Skeletal muscle cell (primary cell): Measurements from ENCODE around the gene COA5.
A peak's percentile ranks its signal among the peaks of the same experiment; 100 is the strongest.

Experiments used
- DNase-seq: peaks from one replicate; pipeline ENCODE4 v3.0.0-alpha.2; 2010; ENCODE audit warnings: low read depth
- H3K4me3 ChIP-seq: 2 replicates; pipeline ENCODE4 v1.5.1; 2011; ENCODE audit warnings: low read depth, mild to moderate bottlenecking, control low read depth, low read length, moderate library complexity

The COA5 gene

DNA sequence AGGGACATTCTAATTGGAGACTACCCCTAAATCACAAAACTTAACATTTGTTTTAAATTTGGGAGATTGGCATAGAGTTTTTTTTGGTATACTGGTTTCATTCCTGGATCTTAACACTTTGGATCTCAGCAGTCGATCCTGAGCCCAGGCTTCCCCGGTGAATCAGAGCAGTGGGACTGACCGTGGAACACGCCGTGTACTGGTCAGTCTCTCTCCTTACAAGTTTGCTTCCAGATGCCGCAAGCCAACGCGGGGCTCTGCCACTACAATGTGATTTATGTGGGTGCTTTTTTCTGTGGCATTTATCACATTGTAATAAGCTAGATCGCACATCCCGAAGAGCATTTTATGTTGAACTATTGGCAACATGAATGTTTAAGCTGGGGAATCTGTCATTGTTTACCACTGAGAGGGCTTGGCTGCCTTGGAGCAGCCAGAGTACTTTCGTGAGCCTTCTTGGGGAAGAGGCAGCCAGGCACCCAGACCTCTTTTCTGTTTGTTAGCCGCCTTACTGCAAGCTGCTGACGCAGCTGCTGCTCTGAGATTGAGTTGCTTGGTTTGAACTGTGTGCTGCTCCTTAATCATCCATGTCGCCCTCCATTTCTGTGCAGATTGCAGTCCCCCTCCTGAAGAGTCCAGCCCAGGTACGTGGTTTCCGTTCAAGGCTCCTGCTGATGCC lies 49.3 kb downstream of the COA5 start:
- no peak overlapping the region for H3K4me3 ChIP-seq
- no peak for DNase-seq

DNA sequence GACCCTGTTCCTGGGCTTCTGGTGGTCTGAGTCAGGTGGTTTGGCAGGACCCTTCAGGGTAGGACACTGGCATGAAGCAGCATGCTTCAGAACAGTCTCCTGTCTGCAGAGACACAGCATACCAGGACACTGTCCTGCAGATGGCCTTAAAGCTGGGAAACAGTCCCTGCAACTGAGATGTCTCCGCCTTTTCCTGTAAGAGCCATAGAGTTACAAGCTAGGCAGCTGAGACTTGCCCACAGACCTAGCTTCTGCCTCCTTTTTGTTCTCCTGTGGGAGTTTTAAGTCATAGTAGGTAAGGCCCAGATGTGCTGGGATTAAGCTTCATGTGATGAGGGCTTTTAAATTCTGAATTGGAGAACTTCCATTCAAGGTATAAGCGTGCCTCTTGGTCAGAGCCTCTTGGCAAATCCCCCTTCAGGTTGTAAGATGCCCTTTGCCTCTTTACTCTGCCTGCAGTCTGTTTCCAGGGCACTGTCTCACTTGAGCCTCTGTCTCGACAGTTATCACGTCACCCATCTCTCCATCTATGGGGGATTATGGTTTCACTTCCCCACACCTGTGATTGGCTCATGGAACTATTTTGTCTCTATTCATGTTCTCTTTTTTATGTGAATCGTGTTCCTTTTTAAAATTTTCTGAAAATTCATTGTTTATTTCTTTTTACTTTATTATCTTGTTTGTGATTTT lies 51.8 kb downstream of the COA5 start:
- DNase-seq: no peak
- H3K4me3 ChIP-seq: no peak overlapping the region

- DNase-seq: no peak
These were observed 52.6 kb downstream of the COA5 start for GRCh38 chr2:98555696-98556095.

DNA sequence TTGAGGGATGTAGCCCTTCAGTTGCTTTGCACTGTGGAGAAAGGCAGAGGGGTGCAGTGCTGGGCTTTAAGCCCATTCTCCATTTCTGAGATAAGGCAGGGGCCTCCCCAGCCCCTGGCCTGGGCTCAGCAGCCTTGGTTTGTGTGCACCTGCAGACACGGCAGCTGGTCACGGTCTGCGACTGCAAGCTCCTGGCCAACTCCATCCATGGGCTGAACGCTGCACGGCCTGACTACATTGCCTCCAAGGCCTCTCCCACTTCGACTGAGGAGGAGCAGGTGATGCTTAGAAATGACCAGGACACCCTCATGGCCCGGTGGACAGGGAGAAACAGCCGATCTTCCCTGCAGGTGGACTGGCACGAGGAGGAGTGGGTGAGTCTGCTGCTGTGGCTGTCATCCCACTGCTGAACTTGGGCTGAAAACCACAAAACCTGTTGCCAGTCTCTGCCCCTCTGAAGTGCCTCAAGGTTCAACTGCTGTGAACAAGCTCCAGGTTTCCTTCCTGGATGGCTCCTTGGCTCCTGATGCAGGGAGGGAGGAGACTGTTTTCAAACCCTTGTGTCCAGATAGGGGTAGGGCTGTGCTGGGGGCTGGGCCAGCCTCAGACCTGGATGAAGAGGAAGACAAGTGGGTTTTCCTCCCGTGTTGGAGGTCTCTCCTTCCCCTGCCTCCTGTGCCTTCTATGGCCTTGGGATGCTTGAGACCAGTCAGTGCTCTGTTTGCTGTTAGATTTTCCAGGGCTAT lies 54.0 kb downstream of the COA5 start:
- DNase-seq: no peak
- no peak overlapping the region for H3K4me3 ChIP-seq

More at GRCh38 chr2:98555696-98556095, 52.6 kb downstream of the COA5 start:
- H3K4me3 ChIP-seq: no peak overlapping the region

- DNase-seq: peak; percentile 52
- H3K4me3 ChIP-seq: no peak overlapping the region
These were observed 55.7 kb downstream of the COA5 start for GRCh38 chr2:98552499-98553179.

GRCh38 chr2:98551316-98551715 lies 57.0 kb downstream of the COA5 start:
- no peak overlapping the region for H3K4me3 ChIP-seq
- DNase-seq: no peak

DNA sequence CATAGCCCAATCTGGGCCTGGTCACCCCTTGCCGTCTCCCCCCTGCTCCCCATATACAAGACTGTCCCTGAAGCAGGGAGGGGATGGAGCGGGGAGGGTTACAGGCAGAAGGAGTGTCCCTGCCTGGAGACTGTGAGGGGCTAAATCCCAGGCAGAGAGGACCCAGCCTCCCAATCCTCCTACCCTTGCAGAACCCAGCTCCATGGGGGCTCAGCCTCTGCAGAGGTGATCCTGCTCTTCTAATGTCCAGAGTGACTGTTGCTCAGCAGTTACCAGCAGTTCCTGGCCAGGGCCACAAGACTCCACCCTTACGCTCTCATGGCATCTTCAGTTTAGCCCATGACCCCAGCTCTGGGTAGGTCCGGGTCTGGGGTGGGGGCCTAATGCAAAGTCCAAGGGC lies 58.1 kb downstream of the COA5 start:
- DNase-seq: no peak
- no peak overlapping the region for H3K4me3 ChIP-seq
